MM.1S (cell line): ENCODE results near the gene GPC3.

Source experiments
- DNase-seq: peaks from one replicate; pipeline ENCODE4 v3.0.0-alpha.2; 2015
- H2AFZ ChIP-seq: fragments of 300-600 bp; sonication (generic); 2 replicates; pipeline ENCODE4 v1.6.0; 2016; ENCODE audit warnings: antibody characterized with exemption, low read length
- H3F3A ChIP-seq: fragments of 300-600 bp; sonication (generic); 2 replicates; pipeline ENCODE4 v1.6.1; 2016; ENCODE audit warnings: mild to moderate bottlenecking, antibody characterized with exemption, low read length, moderate library complexity, mixed read lengths; ENCODE audit not compliant: insufficient read depth
- H3K27ac ChIP-seq: fragments of 300-600 bp; sonication (generic); 2 replicates; pipeline ENCODE4 v1.5.1; 2016; ENCODE audit warnings: mild to moderate bottlenecking, low read length
- H3K27me3 ChIP-seq: fragments of 300-600 bp; sonication (generic); replicated peaks from 2 replicates; pipeline ENCODE4 v1.6.0; 2016; ENCODE audit warnings: low read length; ENCODE audit not compliant: insufficient read depth
- H3K36me3 ChIP-seq: fragments of 300-600 bp; sonication (generic); replicated peaks from 2 replicates; pipeline ENCODE4 v1.6.1; 2016; ENCODE audit warnings: mild to moderate bottlenecking, low read length, mixed read lengths; ENCODE audit not compliant: insufficient read depth
- H3K4me1 ChIP-seq: fragments of 300-600 bp; sonication (generic); 2 replicates; pipeline ENCODE4 v1.6.1; 2016; ENCODE audit warnings: low read length, mixed read lengths
- H3K4me2 ChIP-seq: fragments of 300-600 bp; sonication (generic); 2 replicates; pipeline ENCODE4 v1.6.0; 2016; ENCODE audit warnings: low read depth, low read length
- H3K4me3 ChIP-seq: fragments of 300-600 bp; sonication (generic); 2 replicates; pipeline ENCODE4 v1.5.1; 2016; ENCODE audit warnings: low read length, mixed read lengths
- H3K79me2 ChIP-seq: fragments of 300-600 bp; sonication (generic); 2 replicates; pipeline ENCODE4 v1.6.1; 2016; ENCODE audit warnings: mixed run types, low read length, mixed read lengths
- H3K9ac ChIP-seq: fragments of 300-600 bp; sonication (generic); 2 replicates; pipeline ENCODE4 v1.6.1; 2016; ENCODE audit warnings: low read length, mixed read lengths
- H3K9me2 ChIP-seq: fragments of 300-600 bp; sonication (generic); replicated peaks from 2 replicates; pipeline ENCODE4 v1.6.1; 2016; ENCODE audit warnings: mild to moderate bottlenecking, low read length, mixed read lengths; ENCODE audit not compliant: insufficient read depth
- H3K9me3 ChIP-seq: fragments of 300-600 bp; sonication (generic); replicated peaks from 2 replicates; pipeline ENCODE4 v1.6.1; 2016; ENCODE audit warnings: mild to moderate bottlenecking, low read length, mixed read lengths; ENCODE audit not compliant: insufficient read depth
- H4K20me1 ChIP-seq: fragments of 300-600 bp; sonication (generic); 2 replicates; pipeline ENCODE4 v1.6.1; 2016; ENCODE audit warnings: mild to moderate bottlenecking, low read length, moderate library complexity, mixed read lengths; ENCODE audit not compliant: insufficient read depth
- EZH2 ChIP-seq: fragments of 300-600 bp; sonication (generic); optimal IDR thresholded peaks from 2 replicates; pipeline ENCODE3; 2017; ENCODE audit warnings: low read depth, mild to moderate bottlenecking, antibody characterized with exemption, low read length, mixed read lengths
- EZH2phosphoT487 ChIP-seq: fragments of 300-600 bp; sonication (generic); IDR thresholded peaks from 2 replicates; pipeline ENCODE4 v1.6.1; 2018; ENCODE audit warnings: antibody characterized with exemption, low read length
- TF ChIP-seq, protein P1 (sequence below): fragments of 300-600 bp; sonication (generic); IDR thresholded peaks from 2 replicates; pipeline ENCODE4 v1.5.1; 2016; ENCODE audit warnings: antibody characterized with exemption, low read length, mixed read lengths

Gene GPC3

DNA sequence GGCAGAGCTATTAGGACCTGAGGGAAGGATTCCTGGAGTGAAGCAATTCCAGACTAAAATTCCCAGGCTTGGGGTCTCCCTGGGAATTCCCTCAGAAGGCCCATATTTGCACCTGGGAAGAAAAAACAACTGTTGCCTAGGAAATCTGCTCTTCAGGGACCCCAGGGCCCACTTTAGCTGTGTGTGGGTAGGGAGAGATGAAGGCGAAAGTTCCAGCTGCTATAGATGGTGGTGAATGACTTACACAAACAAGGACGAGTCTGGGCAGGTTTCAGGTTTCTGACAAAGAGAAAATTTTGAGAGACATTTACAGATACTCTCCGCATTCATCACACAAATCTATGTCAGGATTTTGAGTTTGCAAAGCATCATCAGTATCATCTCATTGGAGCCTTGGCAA, 126.1 kb downstream of the GPC3 start:
- Histone ChIP-seq H3K27ac (no peak overlapping the region), H3K9me3 (no peaks in the 10 kb centered on the region)

DNA sequence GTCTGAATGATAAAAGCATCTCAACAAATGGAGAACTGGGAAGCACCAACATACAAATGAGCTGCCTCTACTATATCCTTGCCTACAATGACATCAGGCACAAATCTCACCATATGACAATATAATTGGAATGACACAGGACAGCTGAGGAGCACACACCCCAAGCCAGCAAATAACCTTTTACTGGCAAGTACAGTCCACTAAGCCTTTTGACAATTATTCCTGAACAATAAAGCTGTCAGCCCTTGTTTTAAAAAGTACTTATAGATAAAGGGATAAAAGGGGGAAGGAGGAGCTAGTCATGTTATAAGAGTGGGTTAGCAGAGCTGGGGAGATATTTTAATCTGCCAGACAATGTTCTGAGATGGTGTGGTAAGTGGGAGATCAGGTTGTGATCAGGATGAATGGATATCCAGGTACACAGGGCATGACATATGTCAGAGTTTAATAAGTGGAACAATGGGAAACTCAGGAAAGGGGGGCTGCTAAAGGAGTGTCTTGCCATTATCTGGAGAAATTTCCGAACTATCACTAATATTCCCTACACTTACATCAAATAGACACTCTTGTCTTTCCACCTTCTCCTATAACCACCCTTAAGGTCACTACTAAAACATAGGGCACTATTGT, 127.6 kb downstream of the GPC3 start:
- H3K9ac ChIP-seq, result no peak overlapping the region
- no peaks in the 10 kb centered on the region for H3F3A ChIP-seq
- no peaks in the 10 kb centered on the region for H3K36me3 ChIP-seq
- H3K9me3 ChIP-seq, result no peaks in the 10 kb centered on the region
- no peak overlapping the region for H2AFZ ChIP-seq
- no peak overlapping the region for H3K4me3 ChIP-seq
- TF ChIP-seq EZH2phosphoT487 (no peak), EZH2 (no peak)
- TF ChIP-seq, protein P1, sequence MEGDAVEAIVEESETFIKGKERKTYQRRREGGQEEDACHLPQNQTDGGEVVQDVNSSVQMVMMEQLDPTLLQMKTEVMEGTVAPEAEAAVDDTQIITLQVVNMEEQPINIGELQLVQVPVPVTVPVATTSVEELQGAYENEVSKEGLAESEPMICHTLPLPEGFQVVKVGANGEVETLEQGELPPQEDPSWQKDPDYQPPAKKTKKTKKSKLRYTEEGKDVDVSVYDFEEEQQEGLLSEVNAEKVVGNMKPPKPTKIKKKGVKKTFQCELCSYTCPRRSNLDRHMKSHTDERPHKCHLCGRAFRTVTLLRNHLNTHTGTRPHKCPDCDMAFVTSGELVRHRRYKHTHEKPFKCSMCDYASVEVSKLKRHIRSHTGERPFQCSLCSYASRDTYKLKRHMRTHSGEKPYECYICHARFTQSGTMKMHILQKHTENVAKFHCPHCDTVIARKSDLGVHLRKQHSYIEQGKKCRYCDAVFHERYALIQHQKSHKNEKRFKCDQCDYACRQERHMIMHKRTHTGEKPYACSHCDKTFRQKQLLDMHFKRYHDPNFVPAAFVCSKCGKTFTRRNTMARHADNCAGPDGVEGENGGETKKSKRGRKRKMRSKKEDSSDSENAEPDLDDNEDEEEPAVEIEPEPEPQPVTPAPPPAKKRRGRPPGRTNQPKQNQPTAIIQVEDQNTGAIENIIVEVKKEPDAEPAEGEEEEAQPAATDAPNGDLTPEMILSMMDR, result no peak
- H3K79me2 ChIP-seq, result no peaks in the 10 kb centered on the region
- no peaks in the 10 kb centered on the region for H3K9me2 ChIP-seq
- no peak overlapping the region for H3K4me2 ChIP-seq
- H4K20me1 ChIP-seq, result no peaks in the 10 kb centered on the region
- no peak for DNase-seq
- H3K27ac ChIP-seq, result no peak overlapping the region
- H3K4me1 ChIP-seq, result no peaks in the 10 kb centered on the region
- H3K27me3 ChIP-seq, result no peaks in the 10 kb centered on the region

More for the DNA sequence above, 126.1 kb downstream of the GPC3 start:
- no peaks in the 10 kb centered on the region for H3K9me2 ChIP-seq
- H3K4me3 ChIP-seq, result no peak overlapping the region
- H3K27me3 ChIP-seq, result no peaks in the 10 kb centered on the region
- no peaks in the 10 kb centered on the region for H3F3A ChIP-seq
- TF ChIP-seq EZH2 (no peak), EZH2phosphoT487 (no peak)
- TF ChIP-seq, protein P1, result no peak
- H2AFZ ChIP-seq, result no peak overlapping the region
- no peaks in the 10 kb centered on the region for H3K4me1 ChIP-seq
- no peaks in the 10 kb centered on the region for H3K79me2 ChIP-seq
- H4K20me1 ChIP-seq, result no peaks in the 10 kb centered on the region
- DNase-seq, result no peak
- H3K4me2 ChIP-seq, result no peak overlapping the region
- H3K36me3 ChIP-seq, result no peaks in the 10 kb centered on the region
- no peak overlapping the region for H3K9ac ChIP-seq

DNA sequence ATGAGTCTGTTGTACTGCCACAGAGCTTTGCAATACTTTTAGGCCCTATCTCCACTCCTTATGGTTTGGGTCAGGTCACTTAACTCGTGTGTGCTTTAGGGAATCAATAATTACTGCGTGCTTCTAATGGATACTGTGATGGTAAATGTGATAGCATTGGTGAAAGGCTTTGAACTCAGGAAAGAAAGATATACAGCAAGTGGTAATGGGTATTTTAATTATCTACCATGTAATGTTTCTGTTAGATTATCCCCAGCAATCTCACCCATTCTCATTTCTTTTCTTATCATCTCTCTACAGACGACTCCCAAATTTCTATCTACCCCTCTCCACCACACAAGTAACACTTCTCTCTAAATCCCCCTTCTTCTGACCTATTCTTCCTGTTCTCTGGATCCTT, 128.6 kb downstream of the GPC3 start:
- no peak overlapping the region for H3K9ac ChIP-seq
- no peaks in the 10 kb centered on the region for H4K20me1 ChIP-seq
- H3F3A ChIP-seq, result no peaks in the 10 kb centered on the region
- H3K9me3 ChIP-seq, result no peaks in the 10 kb centered on the region
- H3K4me1 ChIP-seq, result no peaks in the 10 kb centered on the region
- no peaks in the 10 kb centered on the region for H3K9me2 ChIP-seq
- no peak overlapping the region for H2AFZ ChIP-seq
- H3K27ac ChIP-seq, result no peak overlapping the region
- H3K4me3 ChIP-seq, result no peak overlapping the region
- no peaks in the 10 kb centered on the region for H3K27me3 ChIP-seq
- no peak for DNase-seq
- H3K79me2 ChIP-seq, result no peaks in the 10 kb centered on the region
- no peak for TF ChIP-seq EZH2phosphoT487
- TF ChIP-seq, protein P1, result no peak
- TF ChIP-seq EZH2, result no peak
- H3K4me2 ChIP-seq, result no peak overlapping the region
- no peaks in the 10 kb centered on the region for H3K36me3 ChIP-seq
